ENCODE data around the gene SLC22A31.

The SLC22A31 gene

GRCh38 chr16:89147085-89147817 is 53.1 kb downstream of the SLC22A31 start:
- DNase-seq: no peak

- DNase-seq: no peak
Observed at GRCh38 chr16:89146211-89147005, 53.9 kb downstream of the SLC22A31 start.

Data from NCI-H1092 (cell line).